ENCODE results near the gene ZCCHC14.

DNA sequence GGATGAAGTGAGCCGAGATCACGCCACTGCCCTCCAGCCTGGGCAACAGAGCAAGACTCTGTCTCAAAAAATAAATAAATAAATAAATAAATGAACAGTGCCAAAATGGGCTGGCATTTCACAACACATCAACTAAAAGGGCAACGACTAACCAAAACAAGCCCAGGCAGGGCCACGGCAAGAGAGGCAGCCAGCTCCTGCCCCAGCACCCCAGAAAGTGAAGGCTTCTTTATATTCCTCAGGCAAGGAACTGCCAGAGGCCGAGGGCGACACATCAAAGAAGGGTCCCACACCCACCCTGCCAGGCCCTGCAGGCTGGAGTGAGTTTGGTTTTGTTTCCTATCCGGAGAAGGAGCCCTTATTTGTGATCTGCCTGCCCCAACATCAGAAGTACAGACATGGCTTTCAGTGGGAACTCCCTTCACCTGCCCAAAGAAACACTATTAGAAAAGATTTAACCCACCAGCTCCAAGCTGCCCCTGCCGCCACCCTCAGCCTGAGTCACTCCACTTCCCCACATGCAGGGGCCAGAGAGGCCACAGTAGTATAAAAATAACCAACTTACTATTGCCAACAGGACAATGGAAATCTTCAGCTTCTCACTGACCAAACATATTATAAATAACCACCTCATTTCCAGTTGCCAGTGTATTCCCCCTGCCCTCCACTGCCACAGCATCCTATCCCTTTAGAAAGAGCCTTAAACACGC, 117.2 kb downstream of the ZCCHC14 start:
- TF ChIP-seq POLR2A (IDR thresholded peaks at IDR 0.05; ENCODE audit: low read depth, low read length) = no peak
- no peak for TF ChIP-seq POLR2AphosphoS5 (IDR thresholded peaks at IDR 0.05; ENCODE audit: low read depth, low read length)
- TF ChIP-seq TAF1 (IDR thresholded peaks at IDR 0.05; ENCODE audit: low read depth, low read length) = no peak
- no peak for TF ChIP-seq SPI1 (IDR thresholded peaks at IDR 0.05; ENCODE audit: low read depth, low read length)
- no peak for TF ChIP-seq PAX5 (IDR thresholded peaks at IDR 0.05; ENCODE audit: insufficient read depth, low read length, severe bottlenecking)
- no peak for TF ChIP-seq POU2F2 (IDR thresholded peaks at IDR 0.05; ENCODE audit: low read depth, low read length)
